GM23338 (cell line): Measurements from ENCODE around the gene VPS4A. TPM values are rescaled to one million over a fixed set of nuclear protein-coding genes. Genes with fewer than 3 reads are reported as not detected.

Source experiments
- ATAC-seq: fragments of 200-7000 bp; cut with Tn5 transposase; 3 replicates; pipeline ENCODE4 v1.9.1; 2020
- DNase-seq: peaks from one replicate; pipeline ENCODE4 v3.0.0-alpha.2; 2015; ENCODE audit warnings: low spot score
- H2AFZ ChIP-seq: fragments of 200-600 bp; sonication (generic); 2 replicates; pipeline ENCODE4 v1.8.0; 2016; ENCODE audit warnings: antibody characterized with exemption, mild to moderate bottlenecking, moderate library complexity
- H3F3A ChIP-seq: fragments of 200-600 bp; sonication (generic); replicated peaks from 2 replicates; pipeline ENCODE4 v1.8.0; 2017; ENCODE audit warnings: antibody characterized with exemption, mixed run types, low read depth
- H3K27ac ChIP-seq: fragments of 200-600 bp; sonication (generic); 2 replicates; pipeline ENCODE4 v1.6.1; 2016; ENCODE audit warnings: low read depth
- H3K27me3 ChIP-seq: fragments of 200-600 bp; sonication (generic); 2 replicates; pipeline ENCODE4 v1.8.0; 2016; ENCODE audit warnings: mild to moderate bottlenecking, mixed run types, moderate library complexity; ENCODE audit not compliant: insufficient read depth
- H3K36me3 ChIP-seq: fragments of 200-600 bp; sonication (generic); 2 replicates; pipeline ENCODE4 v1.8.0; 2016; ENCODE audit warnings: mild to moderate bottlenecking; ENCODE audit not compliant: insufficient read depth
- H3K4me1 ChIP-seq: fragments of 200-600 bp; sonication (generic); 2 replicates; pipeline ENCODE4 v1.8.0; 2016; ENCODE audit warnings: mild to moderate bottlenecking, moderate library complexity; ENCODE audit not compliant: insufficient read depth
- H3K4me2 ChIP-seq: fragments of 200-600 bp; sonication (generic); 2 replicates; pipeline ENCODE4 v1.7.1; 2017; ENCODE audit warnings: mixed run types
- H3K4me3 ChIP-seq: fragments of 200-600 bp; sonication (generic); 2 replicates; pipeline ENCODE4 v1.6.1; 2016; ENCODE audit warnings: mixed run types
- H3K79me2 ChIP-seq: fragments of 200-600 bp; sonication (generic); replicated peaks from 2 replicates; pipeline ENCODE4 v1.8.0; 2017; ENCODE audit warnings: mild to moderate bottlenecking; ENCODE audit not compliant: insufficient read depth
- H3K9me2 ChIP-seq: fragments of 200-600 bp; sonication (generic); 2 replicates; pipeline ENCODE4 v1.8.0; 2017; ENCODE audit not compliant: insufficient read depth
- H4K20me1 ChIP-seq: fragments of 200-600 bp; sonication (generic); replicated peaks from 2 replicates; pipeline ENCODE4 v1.8.0; 2017; ENCODE audit warnings: mild to moderate bottlenecking; ENCODE audit not compliant: insufficient read depth
- H3K27ac Mint-ChIP-seq: 2 replicates; pipeline ENCODE4 v1.8.0; 2020; ENCODE audit warnings: inconsistent platforms, mild to moderate bottlenecking, moderate library complexity, mixed read lengths
- H3K27me3 Mint-ChIP-seq: 3 replicates; pipeline ENCODE4 v1.8.0; 2022; ENCODE audit warnings: low read depth, mild to moderate bottlenecking, moderate library complexity, mixed read lengths, inconsistent platforms; ENCODE audit not compliant: insufficient read depth, poor library complexity
- H3K36me3 Mint-ChIP-seq: 3 replicates; pipeline ENCODE4 v1.8.0; 2021; ENCODE audit warnings: low read depth, mild to moderate bottlenecking, inconsistent platforms, moderate library complexity, mixed read lengths
- H3K4me1 Mint-ChIP-seq: 3 replicates; pipeline ENCODE4 v1.8.0; 2020; ENCODE audit warnings: mild to moderate bottlenecking, inconsistent platforms, mixed read lengths
- H3K4me3 Mint-ChIP-seq: 3 replicates; pipeline ENCODE4 v1.8.0; 2021; ENCODE audit warnings: moderate library complexity, mild to moderate bottlenecking, inconsistent platforms, mixed read lengths
- H3K9me3 Mint-ChIP-seq: 3 replicates; pipeline ENCODE4 v1.8.0; 2020; ENCODE audit warnings: moderate library complexity, mild to moderate bottlenecking, inconsistent platforms, mixed read lengths
- CTCF ChIP-seq, 2 experiments: fragments of 200-600 bp in 1 of 2; sonication (generic) in 1 of 2; conservative IDR thresholded peaks; 2 replicates each; pipeline versions ENCODE4 v1.5.1 to v1.6.1; 2016 to 2017; ENCODE audit warnings: antibody characterized with exemption in 2 of 2, low read depth in 2 of 2, mild to moderate bottlenecking in 2 of 2, moderate library complexity in 1 of 2
- EZH2phosphoT487 ChIP-seq: fragments of 200-600 bp; sonication (generic); IDR thresholded peaks from one replicate; pipeline ENCODE4 v1.8.1; 2018; ENCODE audit warnings: antibody characterized with exemption; ENCODE audit not compliant: unreplicated experiment
- JUNB ChIP-seq: IDR thresholded peaks from one replicate; pipeline ENCODE4 v1.6.1; 2016; ENCODE audit warnings: antibody characterized with exemption; ENCODE audit not compliant: unreplicated experiment
- NANOG ChIP-seq: IDR thresholded peaks from 2 replicates; pipeline ENCODE4 v1.6.1; 2016; ENCODE audit warnings: antibody characterized with exemption, borderline replicate concordance
- POLR2AphosphoS5 ChIP-seq: IDR thresholded peaks from 2 replicates; pipeline ENCODE4 v1.6.1; 2016; ENCODE audit warnings: antibody characterized with exemption, low read depth
- STAT1 ChIP-seq: IDR thresholded peaks from one replicate; pipeline ENCODE4 v1.6.1; 2016; ENCODE audit warnings: antibody characterized with exemption; ENCODE audit not compliant: unreplicated experiment
- ZNF114 ChIP-seq: fragments of 250-450 bp; sonication (Bioruptor Pico); IDR thresholded peaks from 2 replicates; pipeline ENCODE4 v1.5.0; 2020; ENCODE audit warnings: mild to moderate bottlenecking, moderate library complexity
- ZNF331 ChIP-seq: fragments of 250-450 bp; sonication (Bioruptor Pico); IDR thresholded peaks from 2 replicates; pipeline ENCODE4 v1.5.0; 2020; ENCODE audit warnings: low read depth, mild to moderate bottlenecking, moderate library complexity
- long read RNA-seq: library from polyadenylated mRNA; unstranded; transcript quantifications from one replicate; pipeline ENCODE4 v2.0.0, GENCODE V29; 2020; ENCODE audit not compliant: unreplicated experiment
- polyA plus RNA-seq: library from polyadenylated mRNA; unstranded; fragments of >200 nt; fragmentation: Nextera tagmentation; extraction: Ambion mirVana; gene quantifications from 2 replicates; pipeline ENCODE4 v1.2.1, GENCODE V29; 2016
- total RNA-seq: library from RNA; depleted of rRNA; stranded (reverse); fragments of >200 nt; shearing (Covaris generic); gene quantifications from 2 replicates; pipeline ENCODE4 v1.2.3, GENCODE V29; 2014; rRNA removed

VPS4A gene
- total RNA-seq: 25.2 and 32.7 TPM in 2 replicates
- polyA plus RNA-seq: 28.8 and 29.1 TPM in 2 replicates
- long read RNA-seq, full-length matches to known transcripts: 64 of 81 reads
- long read RNA-seq, partial matches to known transcripts: 3 of 81 reads
- long read RNA-seq, other reads (novel, unspliced or antisense): 14 of 81 reads

GRCh38 chr16:69310653-69311532 is at the start of gene VPS4A:
Gene VPS4A, plus strand, starts transcription at chr16:69311350. Its CDS starts 162 bp downstream, at chr16:69311512.
- H3K4me1 ChIP-seq: 0 out of 2 replicates have a peak, but pooled peaks cover 3% of the 10 kb centered on the region
- peak; percentile 98 for DNase-seq
- peak; percentile 84 for ATAC-seq
- no peaks in the 10 kb centered on the region for H3K9me2 ChIP-seq
- H3K4me3 ChIP-seq: peak within 1 kb of the TSS; percentile 89
- TF ChIP-seq POLR2AphosphoS5 (peak; percentile 66), ZNF114 (CRISPR knock-in tag) (no peak), CTCF (conservative IDR thresholded peaks at IDR 0.05; ENCODE audit: low read depth in 2 of 2) (peak; percentile 56 to 88)
- Mint-ChIP-seq H3K27me3 (peaks cover 11% of the 10 kb centered on the region), H3K4me3 (peak within 1 kb of the TSS; percentile 98), H3K9me3 (no peaks in the 10 kb centered on the region), H3K27ac (peak within 1 kb of the TSS; percentile 83), H3K4me1 (peaks cover 5% of the 10 kb centered on the region), H3K36me3 (peaks cover 11% of the 10 kb centered on the region)
- no peaks in the 10 kb centered on the region; the same call in 1 of the 2 replicates for H3K36me3 ChIP-seq
- peaks cover 5% of the 10 kb centered on the region; the same call in 1 of the 2 replicates for H3F3A ChIP-seq
- no peaks in the 10 kb centered on the region for H3K27me3 ChIP-seq
- H3K27ac ChIP-seq: peak within 1 kb of the TSS; percentile 90
- peaks cover 26% of the 10 kb centered on the region for H3K79me2 ChIP-seq
- peak within 1 kb of the TSS; percentile 97 for H2AFZ ChIP-seq
- H4K20me1 ChIP-seq: peaks cover 18% of the 10 kb centered on the region
- H3K4me2 ChIP-seq: peak within 1 kb of the TSS; percentile 92

GRCh38 chr16:69266334-69267063 is 44.7 kb upstream of the VPS4A start:
- Histone ChIP-seq H3K27me3 (no peaks in the 10 kb centered on the region), H4K20me1 (peaks cover 8% of the 10 kb centered on the region; the same call in 1 of the 2 replicates), H3K79me2 (no peaks in the 10 kb centered on the region), H3K4me3 (no peak overlapping the region), H3F3A (no peaks in the 10 kb centered on the region), H3K9me2 (no peaks in the 10 kb centered on the region), H3K4me2 (no peak overlapping the region), H2AFZ (no peak overlapping the region), H3K36me3 (no peaks in the 10 kb centered on the region), H3K4me1 (no peaks in the 10 kb centered on the region), H3K27ac (no peak overlapping the region)
- no peak overlapping the region for H3K27ac Mint-ChIP-seq
- DNase-seq (no peak), ATAC-seq (no peak)
- no peaks in the 10 kb centered on the region for H3K27me3 Mint-ChIP-seq
- no peak overlapping the region for H3K4me3 Mint-ChIP-seq
- H3K36me3 Mint-ChIP-seq: peaks cover 17% of the 10 kb centered on the region
- H3K4me1 Mint-ChIP-seq: no peaks in the 10 kb centered on the region
- H3K9me3 Mint-ChIP-seq: no peaks in the 10 kb centered on the region
- no peak for TF ChIP-seq JUNB
- TF ChIP-seq EZH2phosphoT487: no peak
- no peak for TF ChIP-seq ZNF331
- TF ChIP-seq NANOG: no peak
- TF ChIP-seq STAT1: no peak
- TF ChIP-seq POLR2AphosphoS5: no peak
- no peak for TF ChIP-seq CTCF (conservative IDR thresholded peaks at IDR 0.05; ENCODE audit: low read depth in 2 of 2)
